PC-9 (cell line): Measurements from ENCODE around the gene NME7. TPM values are rescaled to one million over a fixed set of nuclear protein-coding genes. Genes with fewer than 3 reads are reported as not detected.

Experiments used
- BruUV-seq: library from RNA; stranded (reverse); fragments of 400-500 nt; replicated peaks from 2 replicates; lab custom pipeline; 2021; lab: Mats Ljungman, UMichigan
- CTCF ChIA-PET: fragments of 300-600 bp; sonication (Branson Sonifier 250); formaldehyde crosslinking; loops from one replicate; lab custom pipeline; 2022; ENCODE audit warnings: antibody characterized with exemption; lab: Charles Lee
- POLR2A ChIA-PET: fragments of 300-600 bp; sonication (Branson Sonifier 250); formaldehyde crosslinking; loops from one replicate; lab custom pipeline; 2022; ENCODE audit warnings: antibody characterized with exemption; ENCODE audit not compliant: unreplicated experiment; lab: Charles Lee
- DNase-seq, 2 experiments: peaks; one replicate each; pipeline versions ENCODE4 v3.0.0 to v3.0.0-alpha.2; 2015 to 2022; ENCODE audit warnings: mixed read lengths in 1 of 2
- H2AFZ ChIP-seq: fragments of 200-600 bp; sonication (generic); 2 replicates; pipeline ENCODE4 v1.8.1; 2017; ENCODE audit warnings: antibody characterized with exemption
- H3F3A ChIP-seq: fragments of 200-600 bp; sonication (generic); 2 replicates; pipeline ENCODE4 v1.8.1; 2017; ENCODE audit warnings: antibody characterized with exemption, mild to moderate bottlenecking, low read depth; ENCODE audit not compliant: insufficient read depth
- H3K27ac ChIP-seq: fragments of 200-600 bp; sonication (generic); 2 replicates; pipeline ENCODE4 v1.6.1; 2016; ENCODE audit warnings: mixed run types
- H3K27me3 ChIP-seq: fragments of 200-600 bp; sonication (generic); 2 replicates; pipeline ENCODE4 v1.6.1; 2016; ENCODE audit warnings: low read depth, mixed run types; ENCODE audit not compliant: insufficient read depth
- H3K36me3 ChIP-seq: fragments of 200-600 bp; sonication (generic); 2 replicates; pipeline ENCODE4 v1.6.1; 2016; ENCODE audit warnings: low read depth, mixed run types
- H3K4me1 ChIP-seq: fragments of 200-600 bp; sonication (generic); replicated peaks from 2 replicates; pipeline ENCODE4 v1.6.1; 2016; ENCODE audit warnings: mixed run types; ENCODE audit not compliant: insufficient read depth
- H3K4me2 ChIP-seq: fragments of 200-600 bp; sonication (generic); 2 replicates; pipeline ENCODE4 v1.6.1; 2017; ENCODE audit warnings: mixed run types
- H3K4me3 ChIP-seq: fragments of 200-600 bp; sonication (generic); 2 replicates; pipeline ENCODE4 v1.6.1; 2016; ENCODE audit warnings: mixed run types
- H3K79me2 ChIP-seq: fragments of 200-600 bp; sonication (generic); 2 replicates; pipeline ENCODE4 v1.6.1; 2017; ENCODE audit warnings: low read depth, mixed run types
- H3K9me2 ChIP-seq: fragments of 200-600 bp; sonication (generic); 2 replicates; pipeline ENCODE4 v1.8.1; 2017; ENCODE audit warnings: mild to moderate bottlenecking; ENCODE audit not compliant: insufficient read depth
- H3K9me3 ChIP-seq: fragments of 200-600 bp; sonication (generic); 2 replicates; pipeline ENCODE4 v1.8.1; 2016; ENCODE audit warnings: low read depth; ENCODE audit not compliant: insufficient read depth
- H4K20me1 ChIP-seq: fragments of 200-600 bp; sonication (generic); 2 replicates; pipeline ENCODE4 v1.8.1; 2017; ENCODE audit not compliant: insufficient read depth
- CTCF ChIP-seq: fragments of 200-600 bp; sonication (generic); conservative IDR thresholded peaks from 2 replicates; pipeline ENCODE4 v1.6.1; 2017; ENCODE audit warnings: mixed run types, antibody characterized with exemption, mild to moderate bottlenecking, moderate library complexity
- EZH2 ChIP-seq: fragments of 200-600 bp; sonication (generic); IDR thresholded peaks from 2 replicates; pipeline ENCODE4 v1.8.0; 2017; ENCODE audit warnings: antibody characterized with exemption, low read depth
- intact Hi-C: fragments of 100-400 bp; cut with micrococcal nuclease; formaldehyde crosslinking; loops from one replicate; pipeline ENCODE4 v1.10.0; 2022; ENCODE audit not compliant: unreplicated experiment
- total RNA-seq: library from RNA; stranded (reverse); gene quantifications from 2 replicates; pipeline ENCODE4 v1.2.3, GENCODE V29; 2021

Gene NME7
- total RNA-seq, 1 experiment from 2014 or later: 21.4 TPM

DNA sequence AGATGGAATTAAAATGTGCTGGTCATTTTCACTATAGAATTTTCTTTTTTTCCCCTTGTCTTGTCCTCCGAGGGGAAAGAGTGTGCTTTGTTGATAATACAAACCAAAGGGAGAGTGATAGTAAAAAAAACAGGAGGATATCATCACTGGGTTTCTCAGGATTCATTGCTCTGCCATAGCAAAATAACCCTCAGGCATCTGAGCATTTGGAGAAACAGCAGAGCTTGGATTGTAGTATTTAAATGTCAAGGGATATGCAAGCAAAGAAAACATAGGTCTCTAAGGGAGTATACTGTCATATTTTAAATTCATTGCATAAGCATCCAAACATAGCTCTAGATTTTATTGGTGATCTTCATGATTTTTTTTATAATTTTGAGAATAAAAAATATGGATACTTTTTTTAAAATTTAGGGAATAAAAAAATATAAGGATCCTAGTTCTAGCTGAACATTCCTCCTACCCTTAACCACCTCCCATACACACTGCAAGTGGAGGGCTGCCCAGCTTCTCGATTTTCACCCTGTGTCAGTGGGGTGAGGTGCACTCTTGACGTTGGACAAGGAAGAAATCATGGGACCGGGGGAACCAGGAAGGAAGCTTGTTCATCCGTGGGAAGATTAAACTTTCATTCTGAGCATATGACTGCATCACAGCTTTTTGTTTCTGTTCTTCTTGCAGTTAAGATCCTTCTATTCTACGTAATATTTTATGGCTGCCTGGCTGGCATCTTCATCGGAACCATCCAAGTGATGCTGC lies 256.7 kb downstream of the NME7 start:
- peaks cover 93% of the 10 kb centered on the region for H3K79me2 ChIP-seq
- peak overlapping the region; percentile 99 for H3K4me3 ChIP-seq
- H4K20me1 ChIP-seq: no peaks in the 10 kb centered on the region
- TF ChIP-seq CTCF (no peak), EZH2 (no peak)
- H3K9me3 ChIP-seq: no peaks in the 10 kb centered on the region
- no TSS peak for BruUV-seq
- DNase-seq: peak in 1 of 2 experiments; percentile 46
- H3K27ac ChIP-seq: peak overlapping the region; percentile 83
- intact Hi-C loops: no loop called here
- peak overlapping the region; percentile 94 for H3K4me2 ChIP-seq
- POLR2A ChIA-PET: interaction anchor here (0.6 kb wide), 2 partner anchors 134 to 409 kb away, joined by 3 read pairs; no protein-coding TSS in a partner anchor
- H3F3A ChIP-seq: peaks cover 46% of the 10 kb centered on the region
- H2AFZ ChIP-seq: no peak overlapping the region
- H3K36me3 ChIP-seq: peaks cover 34% of the 10 kb centered on the region
- no peaks in the 10 kb centered on the region for H3K27me3 ChIP-seq
- CTCF ChIA-PET: interaction anchor here (0.6 kb wide), 1 partner anchor 93 kb away, joined by 5 read pairs; no protein-coding TSS in a partner anchor
- H3K4me1 ChIP-seq: peaks cover 55% of the 10 kb centered on the region
- H3K9me2 ChIP-seq: no peaks in the 10 kb centered on the region

DNA sequence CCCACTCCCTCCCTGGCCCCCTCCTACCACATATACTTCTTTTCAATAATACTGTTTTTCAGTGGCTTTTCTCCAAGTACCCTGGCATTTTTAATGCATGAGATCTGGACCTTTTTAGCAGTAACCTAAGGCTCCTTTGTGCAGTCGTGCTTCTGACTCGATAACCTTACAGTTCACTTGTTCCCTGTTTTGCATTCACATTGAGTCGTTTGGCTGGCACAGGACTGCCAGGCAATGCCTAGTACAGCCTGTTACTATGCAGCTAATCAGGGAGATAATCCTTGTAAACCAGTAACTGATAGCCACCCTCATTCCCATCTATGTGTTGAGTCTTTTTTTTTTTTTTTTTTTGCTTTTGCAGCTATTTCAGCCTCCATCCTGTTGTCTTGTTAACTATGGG lies 257.4 kb downstream of the NME7 start:
- Histone ChIP-seq H3K9me2 (no peaks in the 10 kb centered on the region), H3K4me2 (peak overlapping the region; percentile 94), H2AFZ (no peak overlapping the region), H3K79me2 (peaks cover 86% of the 10 kb centered on the region), H3K27me3 (no peaks in the 10 kb centered on the region), H3K27ac (peak overlapping the region; percentile 83), H3F3A (peaks cover 46% of the 10 kb centered on the region), H3K4me3 (peak overlapping the region; percentile 99), H3K9me3 (no peaks in the 10 kb centered on the region), H4K20me1 (no peaks in the 10 kb centered on the region), H3K4me1 (peaks cover 57% of the 10 kb centered on the region), H3K36me3 (peaks cover 28% of the 10 kb centered on the region)
- POLR2A ChIA-PET: interaction anchor here (0.6 kb wide), 2 partner anchors 133 to 323 kb away, joined by 3 to 8 read pairs; no protein-coding TSS in a partner anchor
- CTCF ChIA-PET: interaction anchor here (0.6 to 0.8 kb wide), 2 partner anchors 93 to 487 kb away, joined by 3 to 5 read pairs; no protein-coding TSS in a partner anchor
- no TSS peak for BruUV-seq
- intact Hi-C loops: no loop called here
- TF ChIP-seq CTCF: no peak
- TF ChIP-seq EZH2: no peak
- DNase-seq: no peak

DNA sequence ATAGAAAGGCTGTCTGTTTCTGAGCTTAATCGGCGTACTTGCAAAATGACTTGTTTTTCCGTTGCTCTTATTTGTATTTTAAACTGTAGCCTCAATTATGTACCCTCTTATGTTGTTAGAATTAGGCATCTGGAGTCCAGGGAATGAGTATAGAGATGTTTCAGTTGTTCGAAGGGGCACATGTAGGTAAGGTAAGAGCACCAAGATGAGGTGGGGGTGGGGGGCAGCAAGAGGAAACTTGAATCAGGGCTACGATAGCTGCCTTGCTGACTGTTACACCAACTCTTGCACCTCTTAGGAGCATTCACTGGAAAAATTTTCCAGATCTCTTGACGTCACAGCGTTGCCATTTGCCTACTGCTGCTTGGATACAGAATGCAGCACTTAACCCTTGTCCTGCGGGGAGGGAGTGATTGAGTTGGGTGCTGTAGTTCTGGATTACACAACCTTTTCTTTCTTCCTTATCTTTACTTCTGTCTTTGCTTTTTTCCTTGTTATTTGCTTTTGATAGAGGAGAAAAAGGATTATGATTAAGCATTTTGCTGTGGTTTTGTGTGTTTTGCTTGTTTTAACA lies 257.9 kb downstream of the NME7 start:
- Histone ChIP-seq H3K79me2 (peaks cover 80% of the 10 kb centered on the region), H3K4me2 (peak overlapping the region; percentile 94), H3K27me3 (no peaks in the 10 kb centered on the region), H3K4me1 (peaks cover 63% of the 10 kb centered on the region), H3K9me3 (no peaks in the 10 kb centered on the region), H4K20me1 (no peaks in the 10 kb centered on the region), H2AFZ (peak overlapping the region; percentile 30; the same call in 1 of the 2 replicates), H3K9me2 (no peaks in the 10 kb centered on the region), H3K27ac (peak overlapping the region; percentile 83), H3K4me3 (peak overlapping the region; percentile 99), H3K36me3 (peaks cover 27% of the 10 kb centered on the region), H3F3A (peaks cover 46% of the 10 kb centered on the region)
- ChIA-PET CTCF (interaction anchor here (0.6 to 1.3 kb wide), 3 partner anchors 30 to 506 kb away, joined by 3 to 6 read pairs (median 3); no protein-coding TSS in a partner anchor), POLR2A (interaction anchor here (0.6 kb wide), 2 partner anchors 23 to 323 kb away, joined by 4 to 8 read pairs; no protein-coding TSS in a partner anchor)
- intact Hi-C loops: loop anchor here (1.0 to 10.0 kb wide), 6 partner anchors 135 to 807 kb away; partner anchors contain the start of genes BLZF1 and NME7
- no TSS peak for BruUV-seq
- TF ChIP-seq CTCF (no peak), EZH2 (no peak)
- DNase-seq: peak; percentile 63 to 91
